Adrenal gland (tissue), 12 donors: ENCODE data around the gene TMEM141. TPM values are rescaled to one million over a fixed set of nuclear protein-coding genes. Genes with fewer than 3 reads are reported as not detected.
"Not testable (repeated sequence)": the region's sequence is repeated elsewhere in the genome, so short reads cannot be mapped to it uniquely, and the experiment has no call there.

Experiments used
- DNase-seq, 7 donors: peaks; one replicate each; pipeline ENCODE4 v3.0.0-alpha.2; 2019 to 2020
- H3K27ac ChIP-seq, 5 donors: fragments of 200-600 bp; sonication (generic) in 4 of 5; 1 replicate in 3 of 5; 2 replicates in 2 of 5; pipeline versions ENCODE4 v1.5.1 to v1.8.0; 2016 to 2020; ENCODE audit warnings: mild to moderate bottlenecking in 1 of 5
- H3K27me3 ChIP-seq: fragments of 200-600 bp; 2 replicates; pipeline ENCODE4 v1.8.0; 2021
- H3K36me3 ChIP-seq, 2 donors: fragments of 200-600 bp; replicated peaks in 1 of 2; 1 replicate in 1 of 2; 2 replicates in 1 of 2; pipeline versions ENCODE4 v1.5.1 to v1.8.0; 2018 to 2022
- H3K4me1 ChIP-seq, 2 donors: fragments of 200-600 bp; replicated peaks in 1 of 2; 1 replicate in 1 of 2; 2 replicates in 1 of 2; pipeline versions ENCODE4 v1.5.1 to v1.8.0; 2018 to 2021
- H3K4me3 ChIP-seq, 4 donors: fragments of 200-600 bp; sonication (generic) in 3 of 4; one replicate each; pipeline ENCODE4 v1.5.1; 2016 to 2018
- H3K9me3 ChIP-seq, 3 donors: fragments of 200-600 bp; sonication (generic) in 1 of 3; replicated peaks in 1 of 3; 1 replicate in 2 of 3; 2 replicates in 1 of 3; pipeline versions ENCODE4 v1.5.1 to v1.8.0; 2016 to 2021
- CTCF ChIP-seq, 6 experiments: fragments of 450-650 bp in 4 of 6; fragments of 200-600 bp in 2 of 6; sonication (generic) in 1 of 6; IDR thresholded peaks; 1 replicate in 5 of 6; 2 replicates in 1 of 6; pipeline versions ENCODE4 v1.5.1 to v1.8.0; 2016 to 2021; ENCODE audit warnings: antibody characterized with exemption in 6 of 6, mild to moderate bottlenecking in 2 of 6, moderate library complexity in 1 of 6
- POLR2A ChIP-seq, 2 donors: fragments of 450-650 bp; IDR thresholded peaks; one replicate each; pipeline ENCODE4 v1.6.1; 2017; ENCODE audit warnings: antibody characterized with exemption in 2 of 2, mild to moderate bottlenecking in 2 of 2, moderate library complexity in 1 of 2
- WGBS, 4 donors: extraction: QIAGEN DNeasy Blood & Tissue Kit in 2 of 4; methylation state at CpG; one replicate each; pipeline versions ENCODE4 v1.1.5 to v1.1.7; 2013 to 2017; 5-methylcytosine and 5-hydroxymethylcytosine counted together
- intact Hi-C, 2 donors: fragments of 100-400 bp; cut with DNase I; formaldehyde crosslinking; loops; one replicate each; pipeline versions ENCODE4 v1.14.1 to v1.15.0; 2022 to 2023
- polyA plus RNA-seq, 3 donors: library from polyadenylated mRNA; stranded (reverse); fragments of 200-250 nt in 2 of 3; fragments of 350-450 nt in 1 of 3; fragmentation: Illumina TruSeq in 1 of 3; extraction: RNeasy Lipid Tissue Mini Kit (QIAGEN cat#74804) in 1 of 3; gene quantifications; one replicate each; pipeline ENCODE4 v1.2.3, GENCODE V29; 2013 to 2014
- total RNA-seq, 9 donors: library from RNA; depleted of rRNA in 4 of 9; stranded (reverse); fragments of >200 nt in 4 of 9; fragments of 120-200 nt in 1 of 9; fragmentation: NEBNext Ultra II Directional in 1 of 9; extraction: Animal tissue kit (Norgen Biotek cat#: 25700) in 1 of 9; gene quantifications; one replicate each; pipeline versions ENCODE4 v1.1.0 to v1.2.4, GENCODE V29; 2013 to 2023
- donor health status: healthy with polysubstance abuse.
- donor health status: Bipolar disorder and iron deficiency.
- donor health status: DM: yes; HTN: yes; CAD: no.
- donor health status: DM: no; HTN: no; CAD: no.
- donor health status: DM: no; HTN: no; CAD: no.
- donor health status: DM: yes; HTN: yes; CAD: no.

Gene TMEM141
- total and polyA plus RNA-seq, 12 donors, result 31.3 to 94.8 (median 58.9) TPM

GRCh38 chr9:136840140-136840876, 49.2 kb downstream of the TMEM141 start:
- Histone ChIP-seq H3K9me3 (no peaks in the 10 kb centered on the region), H3K27me3 (no peaks in the 10 kb centered on the region), H3K36me3 (peaks cover 0 to 14% of the 10 kb centered on the region in 2 donors), H3K27ac (peak overlapping the region in 2 of 5 donors; percentile 34 to 88), H3K4me3 (no peak overlapping the region), H3K4me1 (peaks cover 17 to 35% of the 10 kb centered on the region in 2 donors)
- DNase-seq, result no peak
- intact Hi-C loops, result loop anchor here (10.0 kb wide), 2 partner anchors 46 to 104 kb away; partner anchors contain the start of genes C8G (in 1 of the 2), CCDC183 (in 1 of the 2), FBXW5 (in 1 of the 2) and TMEM141 (in 1 of the 2)
- WGBS, 4 donors, result 71 to 83% (median 75%) methylated on average over 18 to 32 of the region's 32 CpGs
- no peak for TF ChIP-seq CTCF (IDR thresholded peaks at IDR 0.05)

- Histone ChIP-seq H3K4me1 (peaks cover 17 to 35% of the 10 kb centered on the region in 2 donors), H3K36me3 (peaks cover 0 to 14% of the 10 kb centered on the region in 2 donors), H3K4me3 (no peak overlapping the region), H3K27me3 (no peaks in the 10 kb centered on the region), H3K27ac (peak overlapping the region in 3 of 5 donors; percentile 26 to 88 (median 34)), H3K9me3 (no peaks in the 10 kb centered on the region)
- peak; percentile 68 to 89 (median 81) for DNase-seq
- WGBS, 4 donors, result 59 to 87% (median 69%) methylated on average over 3 to 28 of the region's 28 CpGs
- intact Hi-C loops, result loop anchor here (10.0 kb wide), 2 partner anchors 46 to 104 kb away; partner anchors contain the start of genes C8G (in 1 of the 2), CCDC183 (in 1 of the 2), FBXW5 (in 1 of the 2) and TMEM141 (in 1 of the 2)
- no peak for TF ChIP-seq CTCF (IDR thresholded peaks at IDR 0.05)
- no peak for TF ChIP-seq POLR2A (IDR thresholded peaks at IDR 0.05)
Measured at GRCh38 chr9:136840877-136841645, 49.9 kb downstream of the TMEM141 start.

GRCh38 chr9:136841646-136842379, 50.7 kb downstream of the TMEM141 start:
- DNase-seq, result peak in 2 of 7 donors; percentile 25 to 40
- H3K4me3 ChIP-seq, result peak overlapping the region in 1 of 4 donors; percentile 55
- WGBS, 4 donors, result 23 to 26% (median 24%) methylated on average over 9 to 16 of the region's 16 CpGs; no CpG with 5 or more reads in 1 of the 4 donors
- peak overlapping the region in 3 of 5 donors; percentile 43 to 88 (median 81) for H3K27ac ChIP-seq
- H3K9me3 ChIP-seq, H3K27me3 ChIP-seq: not testable (repeated sequence)
- intact Hi-C loops, result loop anchor here (10.0 kb wide), 2 partner anchors 47 to 103 kb away; partner anchors contain the start of genes C8G (in 1 of the 2), CCDC183 (in 1 of the 2), FBXW5 (in 1 of the 2) and TMEM141 (in 1 of the 2)
- peaks cover 0 to 14% of the 10 kb centered on the region in 2 donors for H3K36me3 ChIP-seq
- H3K4me1 ChIP-seq, result peaks cover 17 to 35% of the 10 kb centered on the region in 2 donors

GRCh38 chr9:136842380-136842948, 51.3 kb downstream of the TMEM141 start, which contains the start of gene AJM1:
Gene AJM1, plus strand, starts transcription at chr9:136842478. Its CDS starts 1,937 bp downstream, at chr9:136844415.
- WGBS, 4 donors, result 0% methylated on average over 4 to 25 of the region's 27 CpGs
- Histone ChIP-seq H3K27ac (peak within 1 kb of the TSS in 4 of 5 donors; percentile 7 to 88 (median 62)), H3K36me3 (peaks cover 0 to 14% of the 10 kb centered on the region in 2 donors), H3K4me3 (peak within 1 kb of the TSS in 1 of 4 donors; percentile 55), H3K4me1 (peaks cover 17 to 35% of the 10 kb centered on the region in 2 donors)
- intact Hi-C loops, result loop anchor here (10.0 kb wide), 2 partner anchors 48 to 102 kb away; partner anchors contain the start of genes C8G (in 1 of the 2), CCDC183 (in 1 of the 2), FBXW5 (in 1 of the 2) and TMEM141 (in 1 of the 2)
- not testable (repeated sequence) for H3K9me3 ChIP-seq, H3K27me3 ChIP-seq
- peak; percentile 73 to 93 (median 86) for TF ChIP-seq CTCF (IDR thresholded peaks at IDR 0.05)
- peak; percentile 75 to 89 (median 81) for DNase-seq
